ENCODE results near the gene ZNF723.
A peak's percentile ranks its signal among the peaks of the same experiment; 100 is the strongest.
"Not testable (repeated sequence)": the region's sequence is repeated elsewhere in the genome, so short reads cannot be mapped to it uniquely, and the experiment has no call there.

The ZNF723 gene

GRCh38 chr19:22832031-22832762 is at the start of gene ZNF723:
Gene ZNF723, plus strand, starts transcription at chr19:22832291. Its CDS starts 89 bp downstream, at chr19:22832380.
- Histone ChIP-seq H3K36me3 (replicated peaks) (no peaks in the 10 kb centered on the region), H3K27me3 (ENCODE audit: low read depth) (no peaks in the 10 kb centered on the region), H3K4me1 (no peaks in the 10 kb centered on the region), H3K4me3 (no peak within 1 kb of the TSS), H3K9me3 (no peaks in the 10 kb centered on the region)
- in situ Hi-C loops (cut with MboI; ENCODE audit: low sequenced_read_pairs), result no loop called here
- DNase-seq (ENCODE audit: low spot score in 2 of 2), result no peak

GRCh38 chr19:22783651-22784410 is 48.3 kb upstream of the ZNF723 start, which contains the start of gene ZNF99:
Gene ZNF99, minus strand, starts transcription at chr19:22784151. Its CDS starts 135 bp downstream, at chr19:22784016.
- H3K36me3 ChIP-seq (replicated peaks), result no peaks in the 10 kb centered on the region
- H3K27me3 ChIP-seq (ENCODE audit: low read depth), result no peaks in the 10 kb centered on the region
- no peaks in the 10 kb centered on the region for H3K9me3 ChIP-seq
- no peaks in the 10 kb centered on the region for H3K4me1 ChIP-seq
- in situ Hi-C loops (cut with MboI; ENCODE audit: low sequenced_read_pairs), result no loop called here
- DNase-seq (ENCODE audit: low spot score in 2 of 2), result no peak
- H3K4me3 ChIP-seq, result no peak within 1 kb of the TSS

- DNase-seq (ENCODE audit: low spot score in 2 of 2); H3K27me3 ChIP-seq (ENCODE audit: low read depth); in situ Hi-C loops (cut with MboI; ENCODE audit: low sequenced_read_pairs): not testable (repeated sequence)
Measured at GRCh38 chr19:22792863-22793262, 39.2 kb upstream of the ZNF723 start.

GRCh38 chr19:22797040-22797439 is 35.1 kb upstream of the ZNF723 start:
- H3K9me3 ChIP-seq, result no peaks in the 10 kb centered on the region; the same call in 1 of the 2 replicates
- no peak overlapping the region for H3K4me3 ChIP-seq
- in situ Hi-C loops (cut with MboI; ENCODE audit: low sequenced_read_pairs), result no loop called here

More at GRCh38 chr19:22792863-22793262, 39.2 kb upstream of the ZNF723 start:
- H3K36me3 ChIP-seq (replicated peaks); H3K4me3 ChIP-seq; H3K9me3 ChIP-seq; H3K4me1 ChIP-seq: not testable (repeated sequence)

GRCh38 chr19:22806418-22806817 is 25.7 kb upstream of the ZNF723 start:
- no peaks in the 10 kb centered on the region for H3K36me3 ChIP-seq (replicated peaks)
- no peaks in the 10 kb centered on the region; the same call in 1 of the 2 replicates for H3K9me3 ChIP-seq
- H3K4me1 ChIP-seq, result no peaks in the 10 kb centered on the region
- H3K4me3 ChIP-seq, result no peak overlapping the region
- no peaks in the 10 kb centered on the region for H3K27me3 ChIP-seq (ENCODE audit: low read depth)
- in situ Hi-C loops (cut with MboI; ENCODE audit: low sequenced_read_pairs), result no loop called here
- DNase-seq (ENCODE audit: low spot score in 2 of 2), result no peak

More at GRCh38 chr19:22797040-22797439, 35.1 kb upstream of the ZNF723 start:
- Histone ChIP-seq H3K27me3 (ENCODE audit: low read depth) (no peaks in the 10 kb centered on the region), H3K36me3 (replicated peaks) (no peaks in the 10 kb centered on the region), H3K4me1 (no peaks in the 10 kb centered on the region)
- no peak for DNase-seq (ENCODE audit: low spot score in 2 of 2)

GRCh38 chr19:22807061-22807835 is 24.8 kb upstream of the ZNF723 start:
- Histone ChIP-seq H3K9me3 (no peaks in the 10 kb centered on the region; the same call in 1 of the 2 replicates), H3K27me3 (ENCODE audit: low read depth) (no peaks in the 10 kb centered on the region), H3K4me3 (no peak overlapping the region), H3K36me3 (replicated peaks) (no peaks in the 10 kb centered on the region), H3K4me1 (no peaks in the 10 kb centered on the region)
- in situ Hi-C loops (cut with MboI; ENCODE audit: low sequenced_read_pairs), result no loop called here
- no peak for DNase-seq (ENCODE audit: low spot score in 2 of 2)

- no peaks in the 10 kb centered on the region for H3K9me3 ChIP-seq
- DNase-seq (ENCODE audit: low spot score in 2 of 2), result no peak
- in situ Hi-C loops (cut with MboI; ENCODE audit: low sequenced_read_pairs), result no loop called here
- no peaks in the 10 kb centered on the region for H3K36me3 ChIP-seq (replicated peaks)
- H3K4me1 ChIP-seq, result no peaks in the 10 kb centered on the region
- H3K4me3 ChIP-seq, result no peak overlapping the region
- no peaks in the 10 kb centered on the region for H3K27me3 ChIP-seq (ENCODE audit: low read depth)
Measured at GRCh38 chr19:22814124-22814523, 18.0 kb upstream of the ZNF723 start.

- H3K9me3 ChIP-seq, result peaks cover under 1% of the 10 kb centered on the region; the same call in 1 of the 2 replicates
Measured at GRCh38 chr19:22831211-22831610, 880 bp upstream of the ZNF723 start.

GRCh38 chr19:22857713-22858320 is 25.7 kb downstream of the ZNF723 start:
- H3K27me3 ChIP-seq (ENCODE audit: low read depth); H3K36me3 ChIP-seq (replicated peaks); DNase-seq (ENCODE audit: low spot score in 2 of 2); H3K4me1 ChIP-seq; in situ Hi-C loops (cut with MboI; ENCODE audit: low sequenced_read_pairs); H3K9me3 ChIP-seq; H3K4me3 ChIP-seq: not testable (repeated sequence)

More at GRCh38 chr19:22831211-22831610, 880 bp upstream of the ZNF723 start:
- Histone ChIP-seq H3K4me3 (no peak overlapping the region), H3K4me1 (no peaks in the 10 kb centered on the region), H3K36me3 (replicated peaks) (no peaks in the 10 kb centered on the region), H3K27me3 (ENCODE audit: low read depth) (no peaks in the 10 kb centered on the region)
- in situ Hi-C loops (cut with MboI; ENCODE audit: low sequenced_read_pairs), result no loop called here
- DNase-seq (ENCODE audit: low spot score in 2 of 2), result no peak

GRCh38 chr19:22882797-22883196 is 50.7 kb downstream of the ZNF723 start:
- no peaks in the 10 kb centered on the region for H3K4me1 ChIP-seq
- H3K27me3 ChIP-seq (ENCODE audit: low read depth), result no peaks in the 10 kb centered on the region
- H3K36me3 ChIP-seq (replicated peaks), result no peaks in the 10 kb centered on the region
- DNase-seq (ENCODE audit: low spot score in 2 of 2), result peak in 1 of 2 experiments; percentile 7
- H3K9me3 ChIP-seq, result no peaks in the 10 kb centered on the region
- in situ Hi-C loops (cut with MboI; ENCODE audit: low sequenced_read_pairs), result no loop called here
- no peak overlapping the region for H3K4me3 ChIP-seq

GRCh38 chr19:22893855-22894270 is 61.8 kb downstream of the ZNF723 start:
- no peaks in the 10 kb centered on the region for H3K9me3 ChIP-seq
- in situ Hi-C loops (cut with MboI; ENCODE audit: low sequenced_read_pairs), result no loop called here
- no peaks in the 10 kb centered on the region for H3K36me3 ChIP-seq (replicated peaks)
- DNase-seq (ENCODE audit: low spot score in 2 of 2), result no peak
- H3K4me3 ChIP-seq, result no peak overlapping the region
- H3K4me1 ChIP-seq, result no peaks in the 10 kb centered on the region
- no peaks in the 10 kb centered on the region for H3K27me3 ChIP-seq (ENCODE audit: low read depth)

- no peak overlapping the region for H3K4me3 ChIP-seq
- no peaks in the 10 kb centered on the region for H3K4me1 ChIP-seq
- no peaks in the 10 kb centered on the region for H3K36me3 ChIP-seq (replicated peaks)
- no peaks in the 10 kb centered on the region for H3K9me3 ChIP-seq
- in situ Hi-C loops (cut with MboI; ENCODE audit: low sequenced_read_pairs), result no loop called here
- no peaks in the 10 kb centered on the region for H3K27me3 ChIP-seq (ENCODE audit: low read depth)
- DNase-seq (ENCODE audit: low spot score in 2 of 2), result no peak
Measured at GRCh38 chr19:22901431-22902130, 69.5 kb downstream of the ZNF723 start.
